Glomerular visceral epithelial cell (primary cell): ENCODE measurements around the gene MRPS22.
A peak's percentile ranks its signal among the peaks of the same experiment; 100 is the strongest.
"Not testable (repeated sequence)": the region's sequence is repeated elsewhere in the genome, so short reads cannot be mapped to it uniquely, and the experiment has no call there.

Experiments
- DNase-seq: peaks from one replicate; pipeline ENCODE4 v3.0.0-alpha.2; 2016; ENCODE audit errors: extremely low spot score

The MRPS22 gene

GRCh38 chr3:139338405-139338804, 5.4 kb upstream of the MRPS22 start:
- no peak for DNase-seq

DNA sequence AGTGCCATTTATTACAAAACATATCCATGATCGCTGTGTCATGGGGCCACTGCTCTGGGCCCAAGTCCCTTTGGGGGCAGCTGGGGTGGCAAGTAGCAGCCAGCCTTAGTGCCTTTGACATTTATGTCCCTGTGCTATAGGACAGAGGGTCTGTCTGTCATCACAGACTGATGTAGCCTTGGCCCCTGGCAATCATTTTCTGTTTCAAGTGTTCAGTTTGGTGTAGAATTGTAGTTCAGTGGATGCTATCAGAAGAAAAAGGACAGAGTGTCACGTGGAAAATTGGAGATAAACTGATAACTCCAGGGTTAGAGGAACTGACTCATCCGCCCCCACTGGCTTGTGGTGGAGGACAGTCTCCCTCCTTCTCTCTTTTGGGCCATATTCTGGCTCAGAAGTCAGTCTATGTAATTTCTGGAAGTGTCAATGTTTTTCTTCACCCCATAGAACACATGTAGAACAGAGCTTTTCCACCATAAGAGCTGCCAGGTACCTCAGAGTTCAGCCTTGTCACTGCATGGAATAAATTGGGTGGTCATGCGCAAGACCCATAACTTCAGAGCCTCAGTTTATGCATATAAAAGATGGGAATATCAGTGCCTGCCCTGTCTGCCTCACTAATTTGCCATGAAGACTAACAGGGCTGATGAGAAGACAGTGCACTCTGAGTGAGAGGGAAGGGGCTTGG, 4.5 kb upstream of the MRPS22 start:
- DNase-seq, result no peak

GRCh38 chr3:139340784-139341183, 3.0 kb upstream of the MRPS22 start:
- no peak for DNase-seq

GRCh38 chr3:139342054-139342453, 1.8 kb upstream of the MRPS22 start:
- no peak for DNase-seq

DNA sequence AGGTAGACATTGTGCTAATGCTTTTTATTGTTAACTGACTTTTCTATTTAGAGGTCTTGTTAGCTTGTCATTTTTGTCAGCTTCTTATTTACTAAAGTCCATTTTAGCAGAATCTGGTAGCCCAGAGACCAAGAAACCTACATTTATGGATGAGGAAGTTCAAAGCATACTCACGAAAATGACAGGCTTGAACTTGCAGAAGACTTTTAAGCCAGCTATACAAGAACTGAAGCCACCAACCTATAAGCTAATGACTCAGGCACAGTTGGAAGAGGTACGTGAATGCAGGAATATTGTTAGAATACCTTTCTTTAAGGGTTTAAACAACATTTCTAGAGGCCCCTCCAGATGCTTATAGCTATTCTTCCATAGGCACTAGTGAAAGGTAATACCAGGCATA, 3.0 kb downstream of the MRPS22 start:
- no peak for DNase-seq

GRCh38 chr3:139353920-139354556, 10.2 kb downstream of the MRPS22 start:
- DNase-seq, result peak; percentile 55

DNA sequence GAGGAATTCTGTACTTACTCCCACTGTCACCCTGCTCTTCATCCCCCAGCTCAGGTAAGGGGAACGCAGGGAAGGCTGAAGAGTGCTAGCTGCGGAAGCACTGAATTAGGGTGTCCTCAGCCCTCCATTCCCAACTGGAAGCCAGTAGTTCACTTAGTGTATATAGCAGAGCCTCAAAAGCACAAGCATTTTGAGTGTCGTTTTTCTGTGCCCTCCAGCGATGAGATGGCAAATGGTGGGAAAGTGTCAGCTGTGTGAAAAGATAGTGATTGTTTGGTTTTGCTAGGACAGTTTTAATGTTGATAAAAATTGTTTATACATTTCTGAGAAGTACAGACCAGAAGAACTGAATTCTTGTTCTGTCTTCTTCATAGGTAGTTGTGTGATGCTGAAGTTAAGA, 10.8 kb downstream of the MRPS22 start:
- DNase-seq, result no peak

GRCh38 chr3:139355476-139355875, 11.7 kb downstream of the MRPS22 start:
- no peak for DNase-seq

- DNase-seq, result no peak
These were observed 12.1 kb downstream of the MRPS22 start for GRCh38 chr3:139355891-139356290.

- no peak for DNase-seq
These were observed 14.1 kb downstream of the MRPS22 start for GRCh38 chr3:139357899-139358298.

GRCh38 chr3:139358841-139359562, 15.2 kb downstream of the MRPS22 start:
- DNase-seq, result no peak

DNA sequence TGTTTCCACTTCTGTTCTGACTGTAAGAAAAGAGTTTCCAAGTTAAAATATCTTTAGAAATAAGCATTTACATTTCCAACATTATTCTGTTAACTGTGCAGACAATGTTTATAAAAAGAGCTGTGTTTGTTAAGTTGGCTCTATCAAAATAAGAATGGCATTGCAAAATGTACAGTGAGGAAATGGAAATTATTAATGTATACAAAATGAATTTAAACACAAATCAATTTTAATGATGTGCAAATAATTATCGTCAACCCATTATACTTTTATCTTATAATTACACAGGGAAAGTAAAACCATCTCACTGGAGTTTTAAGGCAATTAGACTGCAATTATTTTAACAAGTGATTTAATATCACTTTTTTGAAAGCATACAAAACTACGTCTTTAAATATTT, 17.5 kb downstream of the MRPS22 start:
- DNase-seq, result no peak

GRCh38 chr3:139364549-139364948, 20.7 kb downstream of the MRPS22 start:
- DNase-seq, result no peak

GRCh38 chr3:139374099-139374498, 30.3 kb downstream of the MRPS22 start:
- DNase-seq, result no peak

DNA sequence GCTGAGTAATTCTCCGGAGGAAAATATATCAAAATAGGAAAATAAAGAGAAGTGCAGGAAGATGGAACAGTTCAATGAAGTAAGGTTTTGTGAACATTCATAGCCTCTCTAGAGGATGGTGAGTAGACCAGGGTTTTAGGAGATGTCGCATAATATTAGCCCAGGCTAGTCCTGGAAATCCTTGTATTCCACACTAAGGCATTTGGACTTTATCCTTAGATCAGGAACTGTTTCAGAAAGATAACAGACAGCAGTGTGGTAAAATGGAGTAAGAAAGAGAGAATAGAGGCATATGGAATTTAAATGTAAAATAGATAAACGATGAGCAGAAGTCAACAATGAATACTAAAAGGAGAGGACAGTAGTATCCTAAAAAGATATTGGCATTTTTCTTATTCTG, 33.6 kb downstream of the MRPS22 start:
- no peak for DNase-seq

DNA sequence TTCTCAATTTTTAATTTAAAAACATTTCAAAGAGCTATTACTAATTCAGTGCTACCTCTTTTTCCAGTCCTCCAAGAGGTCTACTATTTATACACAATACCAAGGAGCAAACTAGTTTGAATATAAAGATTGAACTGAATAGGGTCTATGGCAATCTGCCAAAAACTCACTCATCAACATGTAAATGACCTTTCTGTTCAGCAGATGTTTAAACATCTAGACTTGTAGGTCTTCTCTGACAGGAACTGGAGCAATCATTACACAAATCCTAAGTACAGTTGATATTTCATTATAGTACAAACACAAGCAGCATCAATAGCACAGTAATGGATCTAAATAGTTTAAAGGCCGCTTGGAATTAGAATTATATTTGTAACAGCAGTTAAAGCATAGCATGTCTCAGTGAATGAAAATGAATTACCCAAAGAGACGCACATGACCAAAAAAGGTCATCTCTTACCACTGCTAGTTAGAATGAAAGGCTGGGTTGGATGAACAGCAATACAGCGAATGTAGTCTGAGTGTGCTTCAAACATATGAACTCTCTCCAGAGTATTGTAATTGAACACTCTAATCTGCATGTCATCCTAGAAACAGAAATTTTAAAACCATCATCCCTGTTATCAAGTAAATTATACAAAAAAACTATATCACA, 34.9 kb downstream of the MRPS22 start:
- no peak for DNase-seq

- no peak for DNase-seq
These were observed 36.8 kb downstream of the MRPS22 start for GRCh38 chr3:139380575-139380974.

DNA sequence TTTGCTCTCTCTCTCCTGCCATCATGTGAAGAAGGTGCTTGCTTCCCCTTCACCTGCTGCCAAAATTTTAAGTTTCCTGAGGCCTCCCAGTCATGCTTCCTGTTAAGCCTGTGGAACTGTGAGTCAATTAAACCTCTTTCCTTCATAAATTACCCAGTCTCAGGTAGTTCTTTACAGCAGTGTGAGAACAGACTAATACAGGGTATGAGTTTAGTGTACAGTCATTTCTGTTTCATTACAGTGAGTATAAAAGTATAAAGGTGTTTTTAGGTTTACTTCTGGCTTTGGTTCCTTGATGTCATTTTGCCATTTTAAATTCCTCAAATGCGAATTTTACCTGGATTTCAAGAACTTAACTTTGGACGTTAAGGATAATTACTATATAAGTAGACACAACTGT, 38.5 kb downstream of the MRPS22 start:
- DNase-seq, result not testable (repeated sequence)

DNA sequence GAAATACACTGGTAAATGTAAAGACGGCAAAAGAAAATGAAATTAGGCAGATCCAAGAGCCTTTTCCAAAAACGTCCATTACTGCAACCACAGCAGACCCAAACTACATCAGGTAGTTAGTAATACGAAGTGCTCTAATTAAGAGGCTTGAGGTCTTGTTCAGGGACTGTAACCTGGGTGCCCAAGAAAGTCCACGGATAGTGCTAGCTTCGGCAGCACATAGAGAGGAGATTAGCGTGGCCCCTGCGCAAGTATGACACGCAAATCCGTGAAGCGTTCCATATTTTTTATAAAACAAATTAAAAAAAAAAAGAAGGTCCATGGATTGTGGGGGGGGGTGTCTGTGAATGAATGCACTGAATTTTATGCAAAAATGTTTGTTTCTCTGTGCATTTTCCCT, 44.3 kb downstream of the MRPS22 start:
- DNase-seq, result no peak

DNA sequence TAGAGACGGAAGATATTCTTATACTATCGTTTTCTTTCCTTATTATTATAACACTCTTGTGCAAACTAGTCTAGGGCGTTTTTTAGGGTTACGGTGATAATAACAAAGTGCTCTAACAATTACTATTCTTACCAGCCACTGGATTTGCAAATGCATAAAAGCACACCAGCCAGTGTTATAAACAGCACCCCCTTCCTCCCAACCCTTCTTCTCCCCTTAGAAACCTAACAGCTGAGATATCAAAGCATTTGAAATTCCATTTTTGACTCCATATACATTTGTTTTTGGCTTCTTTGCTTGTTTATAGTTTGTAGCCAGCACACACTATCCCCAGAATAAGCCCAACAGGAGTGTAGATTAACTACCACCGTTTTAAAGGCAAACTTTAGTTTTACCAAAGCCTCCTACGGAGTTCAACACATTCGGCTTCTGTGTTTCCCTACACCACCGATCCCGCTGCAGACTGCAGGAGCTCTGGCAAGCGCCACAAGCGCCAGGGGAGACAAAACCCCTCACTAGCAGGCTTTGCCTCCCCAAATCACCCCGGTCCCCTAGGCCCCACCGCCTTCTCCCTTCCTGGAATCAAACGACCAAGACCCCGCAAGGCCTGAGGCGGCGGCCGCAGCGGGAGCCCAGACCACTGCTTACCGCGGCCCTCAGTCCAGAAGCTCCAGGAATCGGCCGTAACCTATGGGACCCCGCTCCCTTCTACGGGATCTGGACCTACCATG, 45.2 kb downstream of the MRPS22 start:
- DNase-seq, result no peak

DNA sequence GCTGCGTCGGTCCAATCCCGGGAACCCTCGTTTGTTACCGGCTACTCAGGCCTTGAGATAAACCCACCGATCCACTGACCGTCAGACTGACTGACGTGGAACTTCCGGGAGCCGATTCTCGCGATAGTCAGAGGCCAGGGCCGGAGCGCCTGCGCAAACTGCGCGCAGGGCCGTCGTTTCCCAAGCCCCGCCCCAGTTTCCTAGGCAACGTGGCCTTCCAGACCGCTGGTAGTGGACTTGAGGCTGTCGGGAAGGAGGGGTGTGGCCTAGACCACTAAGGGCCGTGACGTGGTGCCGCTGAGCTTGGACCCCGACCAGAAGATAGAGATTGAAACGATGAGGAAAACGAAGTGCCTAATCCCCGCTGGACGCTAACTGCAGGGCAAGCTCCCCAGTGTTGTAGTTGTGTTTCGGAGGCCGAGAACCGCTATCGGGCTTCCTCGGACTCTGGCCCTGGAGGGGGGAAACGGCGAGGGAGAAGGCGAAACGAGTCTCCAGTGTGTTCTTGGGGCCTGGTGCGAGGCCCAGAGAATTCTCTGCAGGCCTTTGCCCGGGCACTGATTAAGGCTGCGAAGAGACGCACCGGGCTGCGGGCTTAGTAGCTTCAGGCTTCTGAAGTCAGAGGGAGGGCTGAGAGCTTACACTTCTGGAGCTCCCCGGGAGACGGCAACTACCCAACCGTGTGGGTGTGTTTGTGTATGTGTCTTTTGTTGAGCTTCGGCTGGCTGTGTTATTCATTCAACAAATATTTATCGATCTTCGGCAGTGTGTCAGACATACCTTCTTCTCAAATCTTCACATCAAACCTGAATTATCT, 45.9 kb downstream of the MRPS22 start, which contains the start of gene COPB2:
Gene COPB2 (minus strand): TSS at position 96 of the 817 bp plus-strand sequence. CDS start 97 bp downstream, outside the sequence.
- peak; percentile 98 for DNase-seq
